Stimulated activated CD4-positive, alpha-beta T cell treated with anti-CD3 and anti-CD28 coated beads, TNF-alpha, amount 100 ng/mL, for 48 hours (primary cell): ENCODE results near the gene JPH2.

Experiments
- DNase-seq, 3 donors: peaks; one replicate each; pipeline ENCODE4 v3.0.0-alpha.2; 2020; ENCODE audit warnings: low read depth in 3 of 3

The JPH2 gene

GRCh38 chr20:44075191-44075949 lies 111.6 kb downstream of the JPH2 start:
- DNase-seq: no peak

DNA sequence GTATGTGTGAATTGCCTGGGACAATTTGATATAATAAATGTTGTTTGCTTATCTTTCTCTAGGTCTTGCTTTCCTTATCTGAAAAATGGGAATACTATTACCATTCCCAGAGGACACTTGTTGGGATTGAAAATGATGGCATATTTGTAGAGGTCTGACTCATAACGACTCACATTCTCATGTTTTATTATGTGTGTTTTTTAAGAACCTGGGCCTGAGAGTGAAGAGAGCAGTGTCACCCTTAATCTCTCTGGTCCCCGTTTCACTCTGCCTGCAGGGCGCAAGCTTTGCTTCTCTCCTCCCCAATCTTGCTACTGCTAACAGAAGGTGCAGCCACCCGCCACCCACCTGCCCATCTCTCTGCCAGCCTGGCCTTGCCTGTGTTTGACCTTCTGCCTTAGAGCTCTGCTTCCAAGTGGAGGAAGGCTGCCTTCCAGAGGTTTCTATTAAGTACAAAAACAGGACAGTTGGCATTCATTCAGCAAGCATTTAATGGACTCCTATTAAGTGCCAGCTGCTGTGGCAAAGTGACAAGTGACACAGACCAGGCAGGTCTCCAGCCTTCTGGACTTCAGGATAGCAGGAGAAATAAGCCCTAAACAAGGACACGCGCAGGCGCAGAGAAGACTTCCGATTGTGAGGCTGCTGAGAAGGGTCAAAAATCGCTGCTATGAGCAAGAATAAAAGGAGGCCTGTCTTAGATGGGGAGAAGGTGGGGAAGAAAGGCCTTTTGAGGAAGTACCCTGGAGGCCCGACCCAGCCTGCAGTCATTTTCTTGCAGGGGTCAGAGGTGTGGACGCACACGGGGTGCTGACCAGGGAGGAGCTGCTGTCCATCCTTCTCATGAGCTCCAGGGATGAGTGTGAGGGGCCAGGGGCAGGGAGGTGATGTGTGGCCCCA lies 112.5 kb downstream of the JPH2 start:
- DNase-seq: no peak

GRCh38 chr20:44073675-44074071 lies 113.3 kb downstream of the JPH2 start:
- DNase-seq: no peak

DNA sequence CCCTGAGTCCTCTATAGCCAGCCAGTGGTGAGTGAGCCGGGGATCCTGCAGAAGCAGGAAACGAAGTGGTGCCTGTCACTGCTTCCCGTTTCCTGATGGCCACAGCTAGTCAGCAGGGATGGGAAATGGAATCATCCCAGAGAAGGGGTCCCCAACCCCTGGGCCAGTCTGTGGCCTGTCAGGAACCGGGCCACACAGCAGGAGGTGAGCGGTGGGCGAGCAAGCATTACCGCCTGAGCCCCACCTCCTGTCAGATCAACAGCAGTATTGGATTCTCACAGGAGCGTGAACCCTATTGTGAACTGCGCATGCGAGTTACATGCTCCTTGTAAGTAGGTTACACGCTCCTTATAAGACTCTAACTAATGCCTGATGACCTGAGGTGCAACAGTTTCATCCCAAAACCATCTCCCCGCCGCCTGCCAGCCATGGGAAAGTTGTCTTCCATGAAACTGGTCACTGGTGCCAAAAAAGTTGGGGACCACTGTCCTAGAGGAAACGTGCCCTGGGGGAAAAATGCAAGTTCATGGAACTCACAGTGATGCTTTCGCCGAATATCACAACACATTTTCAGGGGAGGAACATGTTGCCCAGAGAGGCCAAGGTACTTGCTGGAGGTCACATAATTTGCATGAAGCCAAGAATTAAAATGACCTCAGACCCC lies 113.8 kb downstream of the JPH2 start:
- DNase-seq: no peak

DNA sequence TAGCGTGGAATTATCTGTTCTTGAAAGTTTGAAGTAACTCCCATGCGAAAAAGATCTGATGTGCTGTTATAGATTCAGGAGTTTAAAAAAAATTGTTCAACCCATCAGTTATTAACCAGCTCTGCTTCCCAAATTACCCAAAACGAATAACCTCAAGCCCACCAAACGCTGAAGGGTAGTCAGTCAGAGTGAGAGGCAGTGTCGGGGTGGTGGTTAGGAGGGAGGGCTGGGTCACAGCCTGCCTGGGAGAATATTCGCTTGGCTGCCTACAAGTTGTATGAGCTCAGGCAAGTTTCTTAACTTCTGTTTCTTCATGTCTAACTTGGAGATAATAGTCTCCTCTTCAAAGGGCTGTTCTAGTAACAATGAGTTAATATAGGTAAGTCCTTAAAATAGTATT lies 114.6 kb downstream of the JPH2 start:
- DNase-seq: no peak

GRCh38 chr20:44071526-44072111 lies 115.4 kb downstream of the JPH2 start:
- DNase-seq: no peak

- no peak for DNase-seq
Observed at GRCh38 chr20:44071057-44071456, 115.9 kb downstream of the JPH2 start.

DNA sequence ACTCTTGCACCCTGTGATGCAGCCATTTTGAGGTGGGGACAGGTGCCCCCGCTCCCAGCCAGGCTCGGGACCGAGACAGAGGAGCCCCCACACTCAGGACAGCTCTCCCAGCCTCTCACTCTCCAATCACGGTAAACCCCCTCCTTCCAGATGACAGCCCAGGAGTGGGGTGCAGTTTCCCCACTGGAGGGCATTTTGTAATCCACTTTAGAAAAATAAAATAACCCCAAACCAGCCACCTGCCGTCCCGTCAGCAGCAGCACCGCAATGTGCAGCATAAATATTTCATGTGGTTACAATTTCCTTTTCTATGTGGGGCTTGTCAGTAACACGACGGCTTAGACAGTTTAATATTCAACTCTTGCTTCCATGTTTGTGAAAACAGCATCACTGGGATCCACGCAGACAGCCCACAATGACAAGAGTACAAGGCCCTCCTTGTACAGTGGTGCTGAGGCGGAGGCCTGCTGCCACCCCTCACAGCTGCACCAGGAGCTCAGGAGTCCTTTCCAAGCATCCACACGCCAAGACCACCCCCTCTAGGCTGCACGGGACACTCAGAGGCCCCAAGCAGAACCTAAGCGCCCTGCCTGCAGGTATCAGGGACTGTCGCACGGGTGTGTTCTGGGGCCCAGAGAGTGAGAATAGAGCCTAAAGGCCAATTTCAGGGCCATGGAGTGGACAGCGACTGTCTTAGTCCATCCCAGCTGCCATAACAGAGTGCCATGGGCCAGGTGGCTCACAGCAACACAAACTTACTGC lies 116.7 kb downstream of the JPH2 start:
- no peak for DNase-seq

DNA sequence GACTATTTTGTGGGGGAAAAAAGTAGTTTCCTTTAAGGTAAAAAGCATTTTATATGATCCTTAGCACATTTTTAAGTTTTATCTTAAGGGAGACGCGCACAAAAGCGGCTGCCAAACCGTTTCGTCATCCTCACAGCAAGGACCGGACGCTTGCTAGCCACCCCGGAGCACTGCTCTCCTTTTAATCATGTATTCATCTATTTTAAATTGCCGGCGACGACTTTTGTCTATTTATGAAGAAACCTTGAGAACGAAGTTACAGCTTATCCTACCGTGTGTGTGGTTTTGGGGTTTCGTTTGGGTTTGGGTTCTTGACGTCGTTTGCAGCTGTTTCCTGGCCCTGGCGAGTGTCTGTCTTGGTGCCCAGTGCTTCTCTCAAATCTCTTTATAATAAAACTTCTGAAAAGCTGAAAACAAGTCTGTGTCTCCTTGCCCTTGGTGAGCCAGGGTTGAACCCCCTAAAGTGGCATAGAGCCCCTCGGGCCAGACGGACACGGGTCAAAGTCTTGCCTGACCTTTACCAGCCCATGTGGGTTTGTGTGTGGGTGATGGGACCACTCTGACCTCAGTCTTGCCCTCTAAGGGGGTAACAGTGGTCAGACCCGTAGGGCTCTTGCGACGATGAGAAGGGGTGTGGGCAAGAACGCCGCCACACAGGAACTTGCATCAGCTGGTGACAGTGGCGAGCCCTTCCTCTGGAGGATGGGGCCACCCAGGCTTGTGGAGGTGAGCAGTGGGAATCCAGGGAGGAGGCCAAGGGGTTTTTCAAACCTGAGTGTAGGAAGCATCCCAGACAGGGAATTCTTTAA lies 117.6 kb downstream of the JPH2 start:
- DNase-seq: peak in 2 of 3 donors; percentile 39 to 43

- DNase-seq: no peak
Observed at GRCh38 chr20:44068316-44069201, 118.4 kb downstream of the JPH2 start.

DNA sequence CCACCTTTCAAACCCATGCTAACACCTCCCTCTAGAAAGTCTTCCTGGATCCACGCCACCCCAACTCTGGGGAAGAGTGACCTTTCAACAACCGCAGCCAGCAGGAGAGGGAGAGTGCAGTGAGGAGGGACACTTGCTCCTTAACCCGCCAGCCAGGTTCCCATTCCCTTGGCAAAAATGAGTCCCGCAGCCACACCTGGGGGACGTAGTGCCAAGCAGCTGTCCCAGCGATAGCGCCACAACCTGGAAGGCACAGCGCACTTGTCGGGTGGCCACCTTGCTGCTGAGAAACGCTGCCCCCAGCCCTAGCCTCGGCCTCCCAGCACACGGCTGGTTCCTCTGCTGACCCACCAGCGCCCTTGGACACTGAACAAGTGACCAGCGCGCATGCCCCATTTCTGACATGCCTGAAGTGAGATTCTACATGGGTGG lies 119.3 kb downstream of the JPH2 start:
- no peak for DNase-seq

- DNase-seq: no peak
Observed at GRCh38 chr20:44066645-44067606, 120.1 kb downstream of the JPH2 start.

DNA sequence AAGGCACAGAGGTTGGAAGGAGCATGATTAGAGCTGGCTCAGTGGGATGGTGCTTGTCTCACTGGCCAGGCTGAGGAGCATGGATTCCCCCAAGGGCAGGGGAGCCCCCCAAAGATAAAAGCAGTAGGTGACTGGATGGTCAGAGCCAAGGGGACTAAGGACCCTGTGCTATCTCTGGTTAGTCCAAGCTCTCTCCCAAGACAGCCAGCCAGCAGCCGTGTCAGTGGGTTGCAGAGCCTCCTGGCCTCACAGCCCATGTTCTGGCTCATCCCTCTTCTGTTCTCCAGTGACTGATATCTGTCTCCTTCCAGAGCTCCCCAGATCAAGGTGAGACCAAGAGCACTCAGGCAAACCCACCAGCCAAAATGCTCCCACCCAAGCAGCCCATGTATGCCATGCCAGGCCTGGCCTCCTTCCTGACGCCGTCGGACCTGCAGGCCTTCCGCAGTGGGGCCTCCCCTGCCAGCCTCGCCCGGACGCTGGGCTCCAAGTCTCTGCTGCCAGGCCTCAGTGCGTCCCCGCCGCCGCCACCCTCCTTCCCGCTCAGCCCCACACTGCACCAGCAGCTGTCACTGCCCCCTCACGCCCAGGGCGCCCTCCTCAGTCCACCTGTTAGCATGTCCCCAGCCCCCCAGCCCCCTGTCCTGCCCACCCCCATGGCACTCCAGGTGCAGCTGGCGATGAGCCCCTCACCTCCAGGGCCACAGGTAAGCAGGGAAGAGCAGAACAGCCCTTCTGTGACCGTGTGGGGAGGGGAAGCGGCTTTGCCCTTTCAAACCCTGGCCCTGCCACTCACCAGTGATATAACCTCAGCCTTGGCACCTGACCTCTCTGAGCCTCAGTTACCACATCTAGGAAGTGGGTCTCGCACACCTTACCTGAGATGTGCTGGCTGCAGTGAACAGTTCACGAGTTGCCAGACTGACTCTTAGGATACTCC lies 121.3 kb downstream of the JPH2 start:
- DNase-seq: no peak

DNA sequence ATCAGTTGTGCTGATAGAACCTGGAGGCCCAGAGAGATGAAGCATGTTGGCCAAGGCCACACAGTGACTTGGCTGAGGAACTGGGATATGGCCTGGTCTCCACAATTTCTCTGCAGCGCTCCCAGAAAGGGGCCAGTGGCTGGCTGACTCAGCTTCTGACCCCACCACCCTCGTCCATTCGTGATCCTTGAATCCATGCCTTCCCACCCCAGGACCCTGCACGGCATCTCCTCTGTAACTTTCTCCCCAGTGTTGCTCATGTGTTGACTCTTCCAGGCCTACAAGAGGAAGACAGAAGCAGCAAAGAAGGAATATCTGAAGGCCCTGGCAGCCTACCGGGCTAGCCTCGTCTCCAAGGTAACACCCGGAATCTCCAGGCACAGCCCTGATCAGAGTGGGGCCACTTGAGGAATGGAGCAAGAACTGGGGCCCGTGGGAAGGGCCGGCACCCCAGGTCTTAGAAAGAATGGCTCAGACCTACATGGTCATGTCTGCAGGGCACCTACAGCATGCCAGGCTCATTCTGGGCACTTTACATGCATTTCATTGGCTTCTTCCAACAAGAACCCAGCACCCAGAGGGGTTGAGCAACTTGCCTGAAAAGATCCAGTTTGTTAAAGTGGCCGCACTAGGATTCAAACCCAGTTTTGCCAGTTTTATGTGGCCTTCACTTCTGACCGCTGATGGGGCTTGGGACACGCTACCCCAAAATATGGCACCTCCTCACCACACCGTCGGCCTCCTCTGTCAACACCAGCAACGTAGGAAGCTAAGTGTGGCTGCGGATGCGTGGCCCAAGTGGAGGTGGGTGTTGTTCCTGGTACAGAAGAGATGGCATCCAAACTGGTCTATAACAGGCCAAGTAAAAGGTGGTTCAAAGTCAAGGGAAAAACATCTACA lies 122.2 kb downstream of the JPH2 start:
- no peak for DNase-seq
